ENCODE results near the gene DLST. TPM values are rescaled to one million over a fixed set of nuclear protein-coding genes. Genes with fewer than 3 reads are reported as not detected.
A peak's percentile ranks its signal among the peaks of the same experiment; 100 is the strongest.

DLST gene
- total and polyA plus RNA-seq, 5 donors from 2014 or later: 8.1 to 122 (median 11.6) TPM

GRCh38 chr14:74938531-74939495 lies 57.1 kb downstream of the DLST start:
- H3K9me3 Mint-ChIP-seq: peaks cover 0 to 4% (median 0%) of the 10 kb centered on the region in 7 donors
- H3K4me3 Mint-ChIP-seq: no peak overlapping the region
- no peaks in the 10 kb centered on the region for H3K36me3 Mint-ChIP-seq
- Histone ChIP-seq H3K27me3 (ENCODE audit: control insufficient read depth, insufficient read depth, low read length) (no peaks in the 10 kb centered on the region), H3K9me3 (ENCODE audit: control insufficient read depth in 2 of 2, low read length in 2 of 2) (no peaks in the 10 kb centered on the region), H3K4me1 (ENCODE audit: control insufficient read depth, insufficient read depth, low read length, poor library complexity, severe bottlenecking) (peaks cover 25% of the 10 kb centered on the region), H3K36me3 (ENCODE audit: control insufficient read depth, insufficient read depth, low read length) (no peaks in the 10 kb centered on the region), H3K4me3 (ENCODE audit: low read depth, low read length) (no peak overlapping the region), H3K27ac (ENCODE audit: insufficient read depth, low read length, poor library complexity, severe bottlenecking) (no peak overlapping the region)
- no peaks in the 10 kb centered on the region for H3K27me3 Mint-ChIP-seq
- H3K27ac Mint-ChIP-seq: peak overlapping the region in 2 of 3 donors; percentile 20 to 67
- DNase-seq (no peak), ATAC-seq (ENCODE audit: low read depth in 2 of 2) (no peak)
- H3K4me1 Mint-ChIP-seq: peaks cover 16 to 44% (median 24%) of the 10 kb centered on the region in 4 donors

- peak overlapping the region; percentile 73 for H3K27ac ChIP-seq (ENCODE audit: insufficient read depth, low read length, poor library complexity, severe bottlenecking)
- H3K27me3 ChIP-seq (ENCODE audit: control insufficient read depth, insufficient read depth, low read length): no peaks in the 10 kb centered on the region
- peak overlapping the region; percentile 72 to 90 (median 82) for H3K4me3 Mint-ChIP-seq
- no peaks in the 10 kb centered on the region for H3K36me3 ChIP-seq (ENCODE audit: control insufficient read depth, insufficient read depth, low read length)
- no peaks in the 10 kb centered on the region for H3K27me3 Mint-ChIP-seq
- peaks cover 25% of the 10 kb centered on the region for H3K4me1 ChIP-seq (ENCODE audit: control insufficient read depth, insufficient read depth, low read length, poor library complexity, severe bottlenecking)
- H3K9me3 ChIP-seq (ENCODE audit: control insufficient read depth in 2 of 2, low read length in 2 of 2): no peaks in the 10 kb centered on the region
- ATAC-seq (ENCODE audit: low read depth in 2 of 2) (peak in 1 of 2 donors; percentile 4), DNase-seq (no peak)
- no peaks in the 10 kb centered on the region for H3K36me3 Mint-ChIP-seq
- H3K4me3 ChIP-seq (ENCODE audit: low read depth, low read length): peak overlapping the region; percentile 77
- peaks cover 0 to 4% (median 0%) of the 10 kb centered on the region in 7 donors for H3K9me3 Mint-ChIP-seq
- H3K4me1 Mint-ChIP-seq: peaks cover 16 to 44% (median 25%) of the 10 kb centered on the region in 4 donors
- H3K27ac Mint-ChIP-seq: peak overlapping the region; percentile 94
These were observed 59.3 kb downstream of the DLST start for GRCh38 chr14:74940956-74941565.

- Histone ChIP-seq H3K27ac (ENCODE audit: insufficient read depth, low read length, poor library complexity, severe bottlenecking) (peak overlapping the region; percentile 73), H3K4me1 (ENCODE audit: control insufficient read depth, insufficient read depth, low read length, poor library complexity, severe bottlenecking) (peaks cover 31% of the 10 kb centered on the region), H3K36me3 (ENCODE audit: control insufficient read depth, insufficient read depth, low read length) (no peaks in the 10 kb centered on the region), H3K27me3 (ENCODE audit: control insufficient read depth, insufficient read depth, low read length) (no peaks in the 10 kb centered on the region), H3K4me3 (ENCODE audit: low read depth, low read length) (peak overlapping the region; percentile 77), H3K9me3 (ENCODE audit: control insufficient read depth in 2 of 2, low read length in 2 of 2) (no peaks in the 10 kb centered on the region)
- no peaks in the 10 kb centered on the region for H3K27me3 Mint-ChIP-seq
- peaks cover 16 to 50% (median 29%) of the 10 kb centered on the region in 4 donors for H3K4me1 Mint-ChIP-seq
- no peaks in the 10 kb centered on the region for H3K36me3 Mint-ChIP-seq
- H3K27ac Mint-ChIP-seq: peak overlapping the region; percentile 94
- H3K4me3 Mint-ChIP-seq: peak overlapping the region; percentile 72 to 90 (median 82)
- peak; percentile 65 to 67 for ATAC-seq (ENCODE audit: low read depth in 2 of 2)
- DNase-seq: peak in 2 of 3 donors; percentile 37 to 83
- peaks cover 0 to 4% (median 0%) of the 10 kb centered on the region in 7 donors for H3K9me3 Mint-ChIP-seq
These were observed 60.0 kb downstream of the DLST start for GRCh38 chr14:74941676-74942097.

GRCh38 chr14:74942181-74942580 lies 60.5 kb downstream of the DLST start:
- Histone ChIP-seq H3K4me3 (ENCODE audit: low read depth, low read length) (no peak overlapping the region), H3K27me3 (ENCODE audit: control insufficient read depth, insufficient read depth, low read length) (no peaks in the 10 kb centered on the region), H3K4me1 (ENCODE audit: control insufficient read depth, insufficient read depth, low read length, poor library complexity, severe bottlenecking) (peaks cover 31% of the 10 kb centered on the region), H3K36me3 (ENCODE audit: control insufficient read depth, insufficient read depth, low read length) (no peaks in the 10 kb centered on the region), H3K27ac (ENCODE audit: insufficient read depth, low read length, poor library complexity, severe bottlenecking) (peak overlapping the region; percentile 73), H3K9me3 (ENCODE audit: control insufficient read depth in 2 of 2, low read length in 2 of 2) (no peaks in the 10 kb centered on the region)
- DNase-seq: no peak
- Mint-ChIP-seq H3K27ac (peak overlapping the region; percentile 94), H3K9me3 (peaks cover 0 to 4% (median 0%) of the 10 kb centered on the region in 7 donors), H3K27me3 (no peaks in the 10 kb centered on the region), H3K4me3 (peak overlapping the region; percentile 72 to 90 (median 82)), H3K4me1 (peaks cover 16 to 47% (median 27%) of the 10 kb centered on the region in 4 donors), H3K36me3 (no peaks in the 10 kb centered on the region)
- ATAC-seq (ENCODE audit: low read depth in 2 of 2): no peak

GRCh38 chr14:74942608-74943007 lies 60.9 kb downstream of the DLST start:
- Mint-ChIP-seq H3K4me1 (peaks cover 16 to 43% (median 26%) of the 10 kb centered on the region in 4 donors), H3K27ac (peak overlapping the region in 2 of 3 donors; percentile 63 to 94), H3K4me3 (peak overlapping the region in 2 of 4 donors; percentile 48 to 81), H3K36me3 (no peaks in the 10 kb centered on the region), H3K27me3 (no peaks in the 10 kb centered on the region), H3K9me3 (peaks cover 0 to 4% (median 0%) of the 10 kb centered on the region in 7 donors)
- DNase-seq (no peak), ATAC-seq (ENCODE audit: low read depth in 2 of 2) (no peak)
- Histone ChIP-seq H3K36me3 (ENCODE audit: control insufficient read depth, insufficient read depth, low read length) (no peaks in the 10 kb centered on the region), H3K9me3 (ENCODE audit: control insufficient read depth in 2 of 2, low read length in 2 of 2) (no peaks in the 10 kb centered on the region), H3K4me1 (ENCODE audit: control insufficient read depth, insufficient read depth, low read length, poor library complexity, severe bottlenecking) (peaks cover 31% of the 10 kb centered on the region), H3K27ac (ENCODE audit: insufficient read depth, low read length, poor library complexity, severe bottlenecking) (peak overlapping the region; percentile 73), H3K4me3 (ENCODE audit: low read depth, low read length) (no peak overlapping the region), H3K27me3 (ENCODE audit: control insufficient read depth, insufficient read depth, low read length) (no peaks in the 10 kb centered on the region)

- Histone ChIP-seq H3K27me3 (ENCODE audit: control insufficient read depth, insufficient read depth, low read length) (no peaks in the 10 kb centered on the region), H3K36me3 (ENCODE audit: control insufficient read depth, insufficient read depth, low read length) (no peaks in the 10 kb centered on the region), H3K27ac (ENCODE audit: insufficient read depth, low read length, poor library complexity, severe bottlenecking) (no peak overlapping the region), H3K4me1 (ENCODE audit: control insufficient read depth, insufficient read depth, low read length, poor library complexity, severe bottlenecking) (peaks cover 31% of the 10 kb centered on the region), H3K9me3 (ENCODE audit: control insufficient read depth in 2 of 2, low read length in 2 of 2) (no peaks in the 10 kb centered on the region), H3K4me3 (ENCODE audit: low read depth, low read length) (no peak overlapping the region)
- H3K9me3 Mint-ChIP-seq: no peaks in the 10 kb centered on the region
- no peaks in the 10 kb centered on the region for H3K36me3 Mint-ChIP-seq
- DNase-seq: no peak
- H3K27ac Mint-ChIP-seq: no peak overlapping the region
- H3K4me1 Mint-ChIP-seq: peaks cover 9 to 34% (median 19%) of the 10 kb centered on the region in 4 donors
- H3K4me3 Mint-ChIP-seq: no peak overlapping the region
- peaks cover 6% of the 10 kb centered on the region for H3K27me3 Mint-ChIP-seq
- ATAC-seq (ENCODE audit: low read depth in 2 of 2): no peak
These were observed 63.6 kb downstream of the DLST start for GRCh38 chr14:74945261-74945851.

GRCh38 chr14:74945852-74946658 lies 64.3 kb downstream of the DLST start:
- DNase-seq: peak; percentile 59 to 69 (median 62)
- Histone ChIP-seq H3K4me3 (ENCODE audit: low read depth, low read length) (no peak overlapping the region), H3K9me3 (ENCODE audit: control insufficient read depth in 2 of 2, low read length in 2 of 2) (no peaks in the 10 kb centered on the region), H3K36me3 (ENCODE audit: control insufficient read depth, insufficient read depth, low read length) (no peaks in the 10 kb centered on the region), H3K27ac (ENCODE audit: insufficient read depth, low read length, poor library complexity, severe bottlenecking) (no peak overlapping the region), H3K4me1 (ENCODE audit: control insufficient read depth, insufficient read depth, low read length, poor library complexity, severe bottlenecking) (peaks cover 28% of the 10 kb centered on the region), H3K27me3 (ENCODE audit: control insufficient read depth, insufficient read depth, low read length) (no peaks in the 10 kb centered on the region)
- Mint-ChIP-seq H3K4me3 (peak overlapping the region in 2 of 4 donors; percentile 74 to 84), H3K4me1 (peaks cover 9 to 31% (median 19%) of the 10 kb centered on the region in 4 donors), H3K27ac (peak overlapping the region in 2 of 3 donors; percentile 9 to 93), H3K9me3 (no peaks in the 10 kb centered on the region), H3K27me3 (peaks cover 6% of the 10 kb centered on the region), H3K36me3 (no peaks in the 10 kb centered on the region)
- ATAC-seq (ENCODE audit: low read depth in 2 of 2): peak; percentile 65 to 75

All from CD4-positive, CD25-positive, alpha-beta regulatory T cell (primary cell).